Effector CD8-positive, alpha-beta T cell (primary cell): ENCODE data around the gene QSOX2.

ENCODE experiments used
- DNase-seq: peaks from one replicate; lab custom pipeline; 2025; lab: John Stamatoyannopoulos, UW
- total RNA-seq, 4 experiments: gene quantifications; one replicate each; lab custom pipeline; 2026; lab: John Stamatoyannopoulos, UW

Gene QSOX2
- total RNA-seq, result 41.8 to 63.9 (median 45.4) reads per million in 4 experiments

DNA sequence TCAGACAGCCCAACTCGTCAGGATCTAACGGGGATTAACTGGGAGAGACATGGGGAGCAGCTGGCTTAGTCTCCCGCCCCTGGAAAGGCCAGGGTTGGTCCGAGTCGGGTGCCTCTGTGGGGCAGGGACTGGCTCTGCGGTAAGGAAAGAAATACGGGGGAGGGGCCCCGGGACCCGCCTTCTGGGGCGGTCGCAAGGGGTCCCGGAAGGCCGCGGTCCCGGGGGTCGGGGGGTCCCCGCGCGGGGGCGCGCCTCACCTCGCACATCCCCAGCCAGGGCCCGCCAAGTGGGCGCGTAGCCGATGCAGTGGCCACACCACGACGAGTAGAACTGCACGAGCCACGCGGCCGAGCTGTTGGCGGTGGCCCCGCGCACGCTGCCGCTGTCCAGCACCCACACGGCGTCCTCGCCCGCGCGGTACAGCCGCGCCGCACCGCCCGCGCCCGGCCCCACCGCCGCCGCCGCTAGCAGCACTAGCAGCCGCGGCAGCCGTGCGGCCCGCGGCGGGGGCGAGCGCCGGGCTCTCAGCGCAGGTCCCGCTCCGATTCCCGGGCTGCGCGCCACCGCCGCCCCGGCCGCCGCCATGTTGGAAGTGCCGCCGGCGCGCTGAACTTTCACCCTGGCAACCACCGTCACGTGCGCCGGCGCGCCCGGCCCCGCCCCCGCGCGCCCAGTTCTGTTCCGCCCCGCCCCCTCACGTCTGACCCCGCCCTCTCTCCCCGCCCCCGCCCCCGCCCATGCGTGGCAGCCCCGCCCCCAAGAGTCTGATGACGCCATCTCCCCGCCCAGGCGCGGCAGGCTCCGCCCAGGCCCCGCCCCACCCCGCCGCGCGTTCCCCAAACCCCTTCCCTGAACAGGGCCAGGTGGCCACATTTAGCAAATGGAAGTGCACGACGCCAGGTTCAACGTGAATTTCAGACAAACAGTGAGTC is at the start of gene QSOX2:
Gene QSOX2 (minus strand): TSS at position 594 of the 932 bp plus-strand sequence. CDS start 9 bp downstream, at position 585.
- peak; percentile 86 for DNase-seq

DNA sequence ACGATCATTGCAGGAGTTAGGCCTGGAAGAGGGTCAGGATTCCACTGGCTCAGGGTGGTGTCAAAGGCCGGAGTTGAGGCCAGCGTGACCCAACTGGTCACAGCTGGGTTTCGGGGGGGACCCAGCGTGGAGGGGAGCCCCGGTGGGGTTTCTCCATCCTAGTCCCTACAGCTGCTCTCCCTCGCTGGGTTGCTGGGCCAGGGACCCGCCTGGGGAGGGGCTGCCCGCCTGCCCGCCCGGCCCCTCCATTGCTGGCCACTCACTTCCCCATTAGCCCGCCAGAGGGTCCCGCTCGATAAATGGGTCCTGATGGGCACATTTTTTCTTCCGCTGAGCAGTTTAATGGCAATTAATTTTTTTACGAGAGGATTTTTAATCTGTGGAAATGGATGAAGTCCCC is 49.4 kb upstream of the QSOX2 start:
- DNase-seq, result no peak

DNA sequence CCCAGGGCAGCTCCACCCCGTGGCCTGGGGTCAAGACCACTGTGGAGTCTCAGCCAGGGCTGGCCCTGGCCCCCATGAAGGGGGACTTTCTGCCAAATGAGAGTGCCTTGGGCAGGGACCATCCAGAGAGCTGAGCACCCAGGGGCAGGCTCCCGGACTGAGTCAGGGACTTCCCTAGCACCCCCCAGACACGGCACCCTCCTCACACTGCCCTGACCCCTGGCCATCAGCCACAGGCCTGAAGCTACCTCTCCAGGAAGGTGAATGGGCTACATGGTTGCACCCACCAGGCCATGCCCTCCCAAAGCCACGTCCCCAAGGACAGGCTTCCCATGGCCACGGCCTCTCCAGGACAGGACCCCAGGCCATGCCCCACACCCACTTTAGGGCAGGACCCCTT is 48.8 kb upstream of the QSOX2 start:
- no peak for DNase-seq

- no peak for DNase-seq
Observed at GRCh38 chr9:136293476-136294077, 48.0 kb upstream of the QSOX2 start.

GRCh38 chr9:136292591-136293448 is 47.2 kb upstream of the QSOX2 start:
- DNase-seq, result no peak

- DNase-seq, result no peak
Observed at GRCh38 chr9:136292026-136292538, 46.5 kb upstream of the QSOX2 start.

- no peak for DNase-seq
Observed at GRCh38 chr9:136291306-136292025, 45.9 kb upstream of the QSOX2 start.

DNA sequence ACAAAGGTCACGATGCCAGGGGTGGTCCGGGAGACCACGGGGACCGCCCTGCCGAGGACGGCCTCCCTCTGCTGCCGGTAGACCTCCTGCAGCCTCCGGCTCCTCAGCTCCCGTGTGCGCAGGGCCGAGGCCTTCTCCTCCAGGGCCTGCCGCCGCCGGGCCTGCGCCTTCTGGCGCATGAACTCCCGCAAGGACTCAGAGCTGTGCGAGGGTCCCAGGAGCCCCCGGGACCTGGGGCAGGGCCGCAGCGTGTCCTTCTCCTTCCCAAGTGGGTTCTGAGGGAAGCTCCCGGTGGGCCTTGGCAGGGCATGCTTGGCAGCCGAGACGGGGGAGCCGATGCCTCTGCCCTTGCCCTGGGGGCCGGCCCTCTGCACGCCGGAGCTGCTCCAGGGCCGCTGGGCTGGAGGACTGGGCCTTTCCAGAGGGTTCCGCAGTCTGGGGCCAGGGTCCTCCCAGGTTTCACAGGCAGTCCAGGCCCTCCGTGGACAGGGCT is 44.9 kb upstream of the QSOX2 start:
- DNase-seq, result no peak

GRCh38 chr9:136289651-136290507 is 44.3 kb upstream of the QSOX2 start:
- no peak for DNase-seq

GRCh38 chr9:136287960-136288753 is 42.5 kb upstream of the QSOX2 start:
- DNase-seq, result no peak

GRCh38 chr9:136286987-136287379 is 41.4 kb upstream of the QSOX2 start:
- DNase-seq, result no peak

GRCh38 chr9:136286359-136286986 is 40.9 kb upstream of the QSOX2 start:
- no peak for DNase-seq

DNA sequence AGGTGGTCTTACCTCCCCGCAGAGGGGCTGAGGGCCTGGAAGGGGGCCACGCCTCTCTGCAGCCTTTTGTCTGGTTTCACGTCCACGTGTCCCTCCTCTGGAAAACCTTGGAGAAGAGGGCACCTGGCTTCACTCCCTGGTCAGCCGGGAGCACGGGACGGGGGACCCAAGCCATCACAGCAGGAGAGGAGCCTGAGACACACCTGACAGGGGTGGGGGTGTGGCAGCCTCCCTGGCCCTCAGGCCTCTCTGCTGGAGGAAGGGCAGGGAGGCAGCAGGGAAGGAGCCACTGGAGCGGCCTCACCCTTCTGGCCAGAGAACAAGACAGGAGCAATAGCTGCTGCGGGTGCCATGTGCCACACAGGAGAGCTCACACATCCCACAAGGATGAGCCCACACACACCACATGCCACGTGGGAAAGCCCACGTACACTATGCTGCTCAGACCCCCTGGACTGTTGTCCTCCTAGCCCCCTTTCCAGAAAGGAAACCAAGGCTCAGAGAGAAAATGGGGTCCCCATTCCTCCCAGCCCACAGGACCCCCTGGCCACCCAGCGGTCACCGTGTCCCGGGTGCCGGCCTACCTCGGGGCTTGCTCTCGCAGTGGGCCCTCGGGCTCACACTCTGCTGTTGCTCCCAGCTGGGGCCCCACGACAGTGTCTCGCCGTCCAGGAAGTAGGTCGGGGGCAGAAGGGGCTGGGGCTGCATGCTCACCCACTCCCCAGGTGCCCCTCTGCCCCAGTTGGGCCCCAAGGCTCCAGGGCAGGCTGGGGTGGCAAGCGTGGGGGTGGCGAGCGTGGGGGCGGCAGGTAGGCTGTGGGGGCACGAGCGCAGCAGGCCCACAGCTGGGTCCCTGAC is 40.1 kb upstream of the QSOX2 start:
- DNase-seq, result no peak

GRCh38 chr9:136284951-136285350 is 39.3 kb upstream of the QSOX2 start:
- DNase-seq, result no peak

- no peak for DNase-seq
Observed at GRCh38 chr9:136284311-136284710, 38.7 kb upstream of the QSOX2 start.

GRCh38 chr9:136283291-136284235 is 38.0 kb upstream of the QSOX2 start:
- peak; percentile 49 for DNase-seq
